IMR-90 (cell line): ENCODE data around the gene DUSP8.

Experiments
- BHLHE40 ChIP-seq: fragments of 150-350 bp; IDR thresholded peaks from 2 replicates; pipeline ENCODE4 v1.6.1; 2016; ENCODE audit warnings: mild to moderate bottlenecking, low read depth, low read length
- CEBPB ChIP-seq: IDR thresholded peaks from 2 replicates; pipeline ENCODE4 v1.6.1; 2012; ENCODE audit warnings: low read depth, low read length, improper control_type of control experiment
- CHD1 ChIP-seq: IDR thresholded peaks from 2 replicates; pipeline ENCODE4 v1.6.1; 2012; ENCODE audit warnings: low read depth, low read length, improper control_type of control experiment
- ELK1 ChIP-seq: fragments of 150-350 bp; IDR thresholded peaks from 2 replicates; pipeline ENCODE4 v1.6.1; 2016; ENCODE audit warnings: low read depth, mild to moderate bottlenecking, low read length, moderate library complexity, borderline replicate concordance
- MAZ ChIP-seq: IDR thresholded peaks from 2 replicates; pipeline ENCODE4 v1.6.1; 2012; ENCODE audit warnings: low read depth, mild to moderate bottlenecking, low read length, improper control_type of control experiment, moderate library complexity, borderline replicate concordance
- NFE2L2 ChIP-seq: fragments of 150-350 bp; IDR thresholded peaks from 2 replicates; pipeline ENCODE4 v1.6.1; 2016; ENCODE audit warnings: low read depth, mild to moderate bottlenecking, low read length
- POLR2A ChIP-seq: IDR thresholded peaks from 2 replicates; pipeline ENCODE4 v1.6.1; 2012; ENCODE audit warnings: mild to moderate bottlenecking, low read depth, low read length
- RAD21 ChIP-seq: IDR thresholded peaks from 2 replicates; pipeline ENCODE4 v1.6.1; 2012; ENCODE audit warnings: low read length, improper control_type of control experiment
- RFX5 ChIP-seq: IDR thresholded peaks from 2 replicates; pipeline ENCODE4 v1.8.0; 2012; ENCODE audit warnings: low read depth, mild to moderate bottlenecking, low read length, moderate library complexity
- SMC3 ChIP-seq: fragments of 150-350 bp; IDR thresholded peaks from 2 replicates; pipeline ENCODE4 v1.6.1; 2016; ENCODE audit warnings: low read depth, mild to moderate bottlenecking, antibody characterized with exemption, low read length, moderate library complexity
- USF2 ChIP-seq: fragments of 150-350 bp; IDR thresholded peaks from 2 replicates; pipeline ENCODE4 v1.6.1; 2017; ENCODE audit warnings: mild to moderate bottlenecking, antibody characterized with exemption, low read length, low read depth
- TF ChIP-seq, protein P1 (sequence below): conservative IDR thresholded peaks from 2 replicates; pipeline ENCODE4 v1.5.1; 2012; ENCODE audit warnings: mild to moderate bottlenecking, low read depth, low read length, improper control_type of control experiment

DNA sequence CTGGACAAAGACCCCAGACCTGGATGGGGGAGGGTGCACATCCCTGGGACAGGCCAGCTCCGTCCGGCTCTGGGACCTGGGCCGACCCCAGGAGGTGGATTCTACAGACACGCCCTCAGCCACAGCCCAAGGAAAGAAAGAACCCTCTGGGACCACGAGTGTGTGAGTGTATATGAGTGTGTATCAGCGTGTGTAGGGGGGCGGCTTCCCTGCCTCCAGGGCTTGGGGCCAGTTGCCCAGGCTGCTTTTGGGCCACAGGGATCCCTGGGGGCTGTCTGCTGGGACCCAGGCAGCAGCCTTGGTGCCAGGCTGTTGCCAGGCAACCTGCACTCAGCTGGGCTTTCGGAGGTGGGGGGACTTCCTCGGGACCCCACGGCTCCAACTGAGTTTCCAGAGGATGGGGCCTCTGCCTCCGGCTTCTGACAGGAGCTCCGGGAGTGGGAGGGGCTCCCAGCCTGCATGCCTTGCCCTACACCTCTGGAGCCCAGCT is 8.9 kb downstream of the DUSP8 start:
- no peak for TF ChIP-seq RAD21
- no peak for TF ChIP-seq BHLHE40
- TF ChIP-seq SMC3: no peak
- TF ChIP-seq POLR2A: no peak
- TF ChIP-seq, protein P1, sequence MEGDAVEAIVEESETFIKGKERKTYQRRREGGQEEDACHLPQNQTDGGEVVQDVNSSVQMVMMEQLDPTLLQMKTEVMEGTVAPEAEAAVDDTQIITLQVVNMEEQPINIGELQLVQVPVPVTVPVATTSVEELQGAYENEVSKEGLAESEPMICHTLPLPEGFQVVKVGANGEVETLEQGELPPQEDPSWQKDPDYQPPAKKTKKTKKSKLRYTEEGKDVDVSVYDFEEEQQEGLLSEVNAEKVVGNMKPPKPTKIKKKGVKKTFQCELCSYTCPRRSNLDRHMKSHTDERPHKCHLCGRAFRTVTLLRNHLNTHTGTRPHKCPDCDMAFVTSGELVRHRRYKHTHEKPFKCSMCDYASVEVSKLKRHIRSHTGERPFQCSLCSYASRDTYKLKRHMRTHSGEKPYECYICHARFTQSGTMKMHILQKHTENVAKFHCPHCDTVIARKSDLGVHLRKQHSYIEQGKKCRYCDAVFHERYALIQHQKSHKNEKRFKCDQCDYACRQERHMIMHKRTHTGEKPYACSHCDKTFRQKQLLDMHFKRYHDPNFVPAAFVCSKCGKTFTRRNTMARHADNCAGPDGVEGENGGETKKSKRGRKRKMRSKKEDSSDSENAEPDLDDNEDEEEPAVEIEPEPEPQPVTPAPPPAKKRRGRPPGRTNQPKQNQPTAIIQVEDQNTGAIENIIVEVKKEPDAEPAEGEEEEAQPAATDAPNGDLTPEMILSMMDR: no peak
- no peak for TF ChIP-seq CHD1
- TF ChIP-seq NFE2L2: no peak
- TF ChIP-seq RFX5: no peak
- no peak for TF ChIP-seq CEBPB
- no peak for TF ChIP-seq USF2
- no peak for TF ChIP-seq ELK1
- TF ChIP-seq MAZ: no peak
